B cell (primary cell): ENCODE data around the gene BCL7B. TPM values are rescaled to one million over a fixed set of nuclear protein-coding genes. Genes with fewer than 3 reads are reported as not detected.

ENCODE experiments used
- ATAC-seq: fragments of 200-7000 bp; cut with Tn5 transposase; one replicate; pipeline ENCODE4 v1.10.0; 2021; ENCODE audit warnings: low read depth, mild to moderate bottlenecking, moderate number of reproducible peaks, moderate library complexity
- CTCF ChIA-PET: fragments of 350-600 bp; sonication (Branson Sonifier 250); formaldehyde crosslinking; loops from one replicate; lab custom pipeline; 2021; ENCODE audit warnings: antibody characterized with exemption, inconsistent platforms; lab: Charles Lee
- POLR2A ChIA-PET: fragments of 350-600 bp; sonication (Branson Sonifier 250); formaldehyde crosslinking; loops from one replicate; lab custom pipeline; 2021; ENCODE audit warnings: antibody characterized with exemption; lab: Charles Lee
- DNase-seq: peaks from one replicate; pipeline ENCODE4 v3.0.0; 2013
- H2AFZ ChIP-seq: 2 replicates; pipeline ENCODE4 v1.6.1; 2012; ENCODE audit warnings: mild to moderate bottlenecking, low read depth, low read length; ENCODE audit not compliant: insufficient read depth, poor library complexity, severe bottlenecking
- H3K27ac ChIP-seq, 2 donors: 1 replicate in 1 of 2; 2 replicates in 1 of 2; pipeline ENCODE4 v1.5.1; 2012 to 2013; ENCODE audit warnings: low read length in 2 of 2, mild to moderate bottlenecking in 2 of 2, moderate library complexity in 1 of 2
- H3K27me3 ChIP-seq, 4 experiments: fragments of 200-600 bp in 1 of 4; sonication (generic) in 1 of 4; replicated peaks in 1 of 4; 1 replicate in 2 of 4; 2 replicates in 2 of 4; pipeline versions ENCODE4 v1.6.1 to v1.7.0; 2013 to 2016; ENCODE audit warnings: low read length in 3 of 4, mild to moderate bottlenecking in 2 of 4, mixed read lengths in 1 of 4, moderate library complexity in 1 of 4; ENCODE audit not compliant: insufficient read depth in 4 of 4, control insufficient read depth in 3 of 4; ENCODE audit errors: control extremely low read depth in 1 of 4
- H3K36me3 ChIP-seq, 2 experiments: replicated peaks in 1 of 2; 1 replicate in 1 of 2; 2 replicates in 1 of 2; pipeline versions ENCODE4 v1.6.1 to v1.7.1; 2013; ENCODE audit warnings: low read length in 1 of 2; ENCODE audit not compliant: insufficient read depth in 2 of 2, control insufficient read depth in 1 of 2; ENCODE audit errors: control extremely low read depth in 1 of 2, extremely low read depth in 1 of 2
- H3K4me1 ChIP-seq, 2 donors: fragments of 200-600 bp in 1 of 2; sonication (generic) in 1 of 2; 1 replicate in 1 of 2; 2 replicates in 1 of 2; pipeline versions ENCODE4 v1.5.1 to v1.6.1; 2013 to 2017; ENCODE audit warnings: low read length in 2 of 2; ENCODE audit not compliant: control insufficient read depth in 2 of 2, insufficient read depth in 2 of 2
- H3K4me2 ChIP-seq: replicated peaks from 2 replicates; pipeline ENCODE3; 2012; ENCODE audit warnings: mild to moderate bottlenecking, low read depth, low read length; ENCODE audit not compliant: poor library complexity, severe bottlenecking
- H3K4me3 ChIP-seq, 5 experiments: fragments of 200-600 bp in 1 of 5; sonication (generic) in 1 of 5; 1 replicate in 3 of 5; 2 replicates in 2 of 5; pipeline versions ENCODE4 v1.5.1 to v1.7.0; 2011 to 2016; ENCODE audit warnings: low read length in 4 of 5, mild to moderate bottlenecking in 4 of 5, low read depth in 2 of 5, control low read depth in 1 of 5, moderate library complexity in 1 of 5; ENCODE audit not compliant: insufficient read depth in 1 of 5; ENCODE audit errors: control extremely low read depth in 1 of 5, extremely low read depth in 1 of 5
- H3K79me2 ChIP-seq: fragments of 200-600 bp; sonication (generic); one replicate; pipeline ENCODE4 v1.6.0; 2016; ENCODE audit warnings: low read length; ENCODE audit not compliant: control insufficient read depth, insufficient read depth
- H3K9ac ChIP-seq: fragments of 200-600 bp; sonication (generic); 2 replicates; pipeline ENCODE4 v1.6.1; 2017; ENCODE audit warnings: mild to moderate bottlenecking, low read length, moderate library complexity
- H3K9me3 ChIP-seq, 3 donors: one replicate each; pipeline versions ENCODE4 v1.6.1 to v1.7.1; 2013; ENCODE audit warnings: low read length in 2 of 3; ENCODE audit not compliant: control insufficient read depth in 2 of 3, insufficient read depth in 1 of 3; ENCODE audit errors: control extremely low read depth in 1 of 3
- H4K20me1 ChIP-seq: 2 replicates; pipeline ENCODE4 v1.6.0; 2012; ENCODE audit warnings: mild to moderate bottlenecking, low read length; ENCODE audit not compliant: insufficient read depth, control insufficient read depth, poor library complexity, severe bottlenecking
- H3K27ac Mint-ChIP-seq: one replicate; pipeline ENCODE4 v1.8.0; 2021; ENCODE audit warnings: mixed read lengths
- H3K27me3 Mint-ChIP-seq: one replicate; pipeline ENCODE4 v1.8.0; 2021; ENCODE audit warnings: mixed read lengths
- H3K4me1 Mint-ChIP-seq: one replicate; pipeline ENCODE4 v1.8.0; 2021; ENCODE audit warnings: mixed read lengths
- H3K4me3 Mint-ChIP-seq: one replicate; pipeline ENCODE4 v1.8.0; 2021; ENCODE audit warnings: mixed read lengths
- H3K9me3 Mint-ChIP-seq: one replicate; pipeline ENCODE4 v1.8.0; 2022; ENCODE audit warnings: mixed read lengths; ENCODE audit not compliant: insufficient read depth
- EZH2 ChIP-seq: IDR thresholded peaks from 2 replicates; pipeline ENCODE4 v1.6.1; 2012; ENCODE audit warnings: borderline replicate concordance, low read depth, mild to moderate bottlenecking, moderate library complexity, low read length; ENCODE audit not compliant: insufficient read depth, poor library complexity, severe bottlenecking
- WGBS: methylation state at CpG from one replicate; pipeline ENCODE4 v1.1.5; 2013; ENCODE audit warnings: missing lambda C conversion rate; ENCODE audit not compliant: insufficient coverage; 5-methylcytosine and 5-hydroxymethylcytosine counted together
- intact Hi-C: fragments of 100-400 bp; cut with micrococcal nuclease; formaldehyde crosslinking; loops from one replicate; pipeline ENCODE4 v1.10.0; 2022
- polyA plus RNA-seq: library from polyadenylated mRNA; depleted of rRNA; stranded (reverse); fragments of >200 nt; gene quantifications from 2 replicates; pipeline ENCODE4 v1.2.3, GENCODE V29; 2012
- total RNA-seq, 2 donors: library from RNA; stranded (reverse); fragments of 120-200 nt in 1 of 2; gene quantifications; 1 replicate in 1 of 2; 2 replicates in 1 of 2; pipeline versions ENCODE4 v1.2.3 to v1.2.4, GENCODE V29; 2013 to 2022
- TF ChIP-seq, protein P1 (sequence below): fragments of 200-600 bp; IDR thresholded peaks from one replicate; pipeline ENCODE4 v1.8.0; 2022; ENCODE audit warnings: antibody characterized with exemption, mild to moderate bottlenecking

Gene BCL7B
- total and polyA plus RNA-seq, 2 donors (not counting 1 experiment from before 2014, with no cell fraction given): 61.9 to 69.8 TPM

DNA sequence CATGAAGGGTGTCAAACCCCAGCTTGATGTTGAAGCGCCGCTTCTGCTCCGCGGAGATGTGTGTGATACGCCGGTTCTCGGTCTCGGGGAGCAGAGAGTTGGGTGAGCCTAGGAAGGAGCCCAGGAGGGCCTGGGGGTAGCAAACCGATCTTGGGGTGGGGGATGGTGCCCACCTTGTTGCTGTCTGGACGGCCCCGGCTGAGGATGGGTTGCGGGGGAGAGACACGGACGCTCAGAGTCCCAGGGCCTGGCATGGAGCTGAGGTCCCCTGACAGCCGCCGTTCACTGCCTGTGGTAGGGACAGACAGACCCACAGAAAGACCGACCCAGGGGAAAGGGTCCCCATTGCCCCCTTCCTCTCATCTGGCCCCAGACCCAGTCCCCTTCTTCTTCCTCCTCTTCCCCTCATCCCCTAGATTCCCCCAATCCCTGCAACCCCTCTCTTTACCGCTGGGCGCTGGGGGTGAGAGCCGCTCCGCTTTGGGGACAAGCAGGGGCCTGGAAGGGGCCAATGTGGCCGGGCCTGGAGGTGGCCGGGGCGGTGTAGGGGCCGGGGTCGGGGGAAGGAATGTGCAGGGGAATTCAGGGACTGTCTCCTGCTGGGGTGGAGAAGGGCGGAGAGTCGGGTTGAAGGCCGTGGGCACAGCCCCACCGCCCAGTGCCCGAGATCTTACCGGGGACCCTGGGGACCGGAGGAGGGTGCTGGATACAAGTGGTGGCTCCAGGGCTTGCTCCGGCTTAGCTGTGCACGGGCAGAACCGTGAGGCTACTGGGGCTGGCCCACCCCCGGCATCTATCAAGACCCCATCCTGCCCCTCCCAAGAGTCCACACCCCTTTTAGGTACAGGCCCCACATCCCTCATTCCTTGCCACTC lies 38.9 kb upstream of the BCL7B start:
- no peak for ATAC-seq
- DNase-seq: no peak
- intact Hi-C loops: no loop called here
- CTCF ChIA-PET: interaction anchor here (1.3 kb wide), 1 partner anchor 11 kb away, joined by 4 read pairs; no protein-coding TSS in a partner anchor
- Histone ChIP-seq H3K9ac (no peak overlapping the region), H3K4me2 (no peak overlapping the region), H3K4me1 (no peaks in the 10 kb centered on the region), H3K27me3 (peaks cover 0 to 11% (median 0%) of the 10 kb centered on the region in 4 experiments), H3K79me2 (no peaks in the 10 kb centered on the region), H3K27ac (no peak overlapping the region), H3K9me3 (no peaks in the 10 kb centered on the region), H3K4me3 (no peak overlapping the region), H4K20me1 (no peaks in the 10 kb centered on the region), H2AFZ (no peak overlapping the region), H3K36me3 (no peaks in the 10 kb centered on the region)
- H3K4me1 Mint-ChIP-seq: no peaks in the 10 kb centered on the region
- POLR2A ChIA-PET: interaction anchor here (0.6 kb wide), 1 partner anchor 10 kb away, joined by 6 read pairs; no protein-coding TSS in a partner anchor
- no peak overlapping the region for H3K27ac Mint-ChIP-seq
- no peaks in the 10 kb centered on the region for H3K9me3 Mint-ChIP-seq
- no peak for TF ChIP-seq EZH2
- TF ChIP-seq, protein P1, sequence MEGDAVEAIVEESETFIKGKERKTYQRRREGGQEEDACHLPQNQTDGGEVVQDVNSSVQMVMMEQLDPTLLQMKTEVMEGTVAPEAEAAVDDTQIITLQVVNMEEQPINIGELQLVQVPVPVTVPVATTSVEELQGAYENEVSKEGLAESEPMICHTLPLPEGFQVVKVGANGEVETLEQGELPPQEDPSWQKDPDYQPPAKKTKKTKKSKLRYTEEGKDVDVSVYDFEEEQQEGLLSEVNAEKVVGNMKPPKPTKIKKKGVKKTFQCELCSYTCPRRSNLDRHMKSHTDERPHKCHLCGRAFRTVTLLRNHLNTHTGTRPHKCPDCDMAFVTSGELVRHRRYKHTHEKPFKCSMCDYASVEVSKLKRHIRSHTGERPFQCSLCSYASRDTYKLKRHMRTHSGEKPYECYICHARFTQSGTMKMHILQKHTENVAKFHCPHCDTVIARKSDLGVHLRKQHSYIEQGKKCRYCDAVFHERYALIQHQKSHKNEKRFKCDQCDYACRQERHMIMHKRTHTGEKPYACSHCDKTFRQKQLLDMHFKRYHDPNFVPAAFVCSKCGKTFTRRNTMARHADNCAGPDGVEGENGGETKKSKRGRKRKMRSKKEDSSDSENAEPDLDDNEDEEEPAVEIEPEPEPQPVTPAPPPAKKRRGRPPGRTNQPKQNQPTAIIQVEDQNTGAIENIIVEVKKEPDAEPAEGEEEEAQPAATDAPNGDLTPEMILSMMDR: no peak
- H3K27me3 Mint-ChIP-seq: peaks cover 28% of the 10 kb centered on the region
- H3K4me3 Mint-ChIP-seq: no peak overlapping the region
- WGBS: 64% methylated on average over 33 of the region's 37 CpGs

DNA sequence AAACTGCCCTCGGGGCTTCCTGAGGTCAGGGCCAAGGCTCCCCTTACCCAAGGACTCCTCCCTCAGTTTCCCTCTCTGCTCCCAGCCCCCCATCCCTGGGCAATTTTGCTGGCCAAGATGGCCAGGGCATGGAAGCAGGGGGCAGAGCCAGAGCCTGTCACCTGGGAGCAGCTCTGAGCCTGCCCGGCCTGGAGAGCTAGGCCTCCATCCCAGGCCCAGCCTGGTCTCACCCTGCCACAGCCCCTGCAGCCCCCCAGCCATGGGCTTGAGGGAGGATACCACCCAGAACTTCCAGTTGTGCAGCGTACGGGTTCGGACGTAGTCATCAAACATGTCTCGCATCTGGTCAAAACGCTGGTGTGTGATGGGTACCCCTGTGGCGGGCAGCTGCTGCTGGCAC lies 37.9 kb upstream of the BCL7B start:
- no peak for ATAC-seq

More for the DNA sequence above, 37.9 kb upstream of the BCL7B start:
- DNase-seq: no peak
- H3K4me1 ChIP-seq: no peaks in the 10 kb centered on the region
- ChIA-PET CTCF (interaction anchor here (1.0 to 1.3 kb wide), 2 partner anchors 12 to 13 kb away, joined by 3 to 4 read pairs; no protein-coding TSS in a partner anchor), POLR2A (no interaction called here)
- no peaks in the 10 kb centered on the region for H3K79me2 ChIP-seq
- no peaks in the 10 kb centered on the region for H3K4me1 Mint-ChIP-seq
- H3K27me3 Mint-ChIP-seq: peaks cover 28% of the 10 kb centered on the region
- no peaks in the 10 kb centered on the region for H3K36me3 ChIP-seq
- H3K27ac Mint-ChIP-seq: no peak overlapping the region
- H3K4me3 ChIP-seq: no peak overlapping the region
- H4K20me1 ChIP-seq: no peaks in the 10 kb centered on the region
- 93% methylated on average over 9 of the region's 9 CpGs for WGBS
- H3K4me3 Mint-ChIP-seq: no peak overlapping the region
- H3K9me3 ChIP-seq: no peaks in the 10 kb centered on the region
- no peak overlapping the region for H2AFZ ChIP-seq
- no peak overlapping the region for H3K9ac ChIP-seq
- no peak for TF ChIP-seq EZH2
- TF ChIP-seq, protein P1: no peak
- H3K27ac ChIP-seq: no peak overlapping the region
- peaks cover 0 to 11% (median 0%) of the 10 kb centered on the region in 4 experiments for H3K27me3 ChIP-seq
- H3K4me2 ChIP-seq: no peak overlapping the region
- intact Hi-C loops: no loop called here
- H3K9me3 Mint-ChIP-seq: no peaks in the 10 kb centered on the region
